ENCODE data around the gene LCLAT1. TPM values are rescaled to one million over a fixed set of nuclear protein-coding genes. Genes with fewer than 3 reads are reported as not detected.

LCLAT1 gene
- total RNA-seq, 1 experiment from 2014 or later, result 36.0 TPM

GRCh38 chr2:30405260-30405605 lies 41.8 kb upstream of the LCLAT1 start:
- H3K27me3 ChIP-seq (ENCODE audit: control insufficient read depth, insufficient read depth, low read length), result peaks cover 2% of the 10 kb centered on the region
- H3K9me3 ChIP-seq (ENCODE audit: control insufficient read depth, insufficient read depth, low read depth, low read length), result no peaks in the 10 kb centered on the region
- BruUV-seq (replicated peaks), result no TSS peak
- no peak for TF ChIP-seq CTCF (IDR thresholded peaks at IDR 0.05)
- no peak for TF ChIP-seq TCF7L2 (IDR thresholded peaks at IDR 0.05; ENCODE audit: low read depth, low read length)
- TF ChIP-seq SIN3A (IDR thresholded peaks at IDR 0.05; ENCODE audit: borderline replicate concordance, insufficient read depth, low read depth, low read length), result no peak
- TF ChIP-seq POLR2AphosphoS5 (IDR thresholded peaks at IDR 0.05; ENCODE audit: low read depth, low read length), result no peak
- TF ChIP-seq, protein P1, sequence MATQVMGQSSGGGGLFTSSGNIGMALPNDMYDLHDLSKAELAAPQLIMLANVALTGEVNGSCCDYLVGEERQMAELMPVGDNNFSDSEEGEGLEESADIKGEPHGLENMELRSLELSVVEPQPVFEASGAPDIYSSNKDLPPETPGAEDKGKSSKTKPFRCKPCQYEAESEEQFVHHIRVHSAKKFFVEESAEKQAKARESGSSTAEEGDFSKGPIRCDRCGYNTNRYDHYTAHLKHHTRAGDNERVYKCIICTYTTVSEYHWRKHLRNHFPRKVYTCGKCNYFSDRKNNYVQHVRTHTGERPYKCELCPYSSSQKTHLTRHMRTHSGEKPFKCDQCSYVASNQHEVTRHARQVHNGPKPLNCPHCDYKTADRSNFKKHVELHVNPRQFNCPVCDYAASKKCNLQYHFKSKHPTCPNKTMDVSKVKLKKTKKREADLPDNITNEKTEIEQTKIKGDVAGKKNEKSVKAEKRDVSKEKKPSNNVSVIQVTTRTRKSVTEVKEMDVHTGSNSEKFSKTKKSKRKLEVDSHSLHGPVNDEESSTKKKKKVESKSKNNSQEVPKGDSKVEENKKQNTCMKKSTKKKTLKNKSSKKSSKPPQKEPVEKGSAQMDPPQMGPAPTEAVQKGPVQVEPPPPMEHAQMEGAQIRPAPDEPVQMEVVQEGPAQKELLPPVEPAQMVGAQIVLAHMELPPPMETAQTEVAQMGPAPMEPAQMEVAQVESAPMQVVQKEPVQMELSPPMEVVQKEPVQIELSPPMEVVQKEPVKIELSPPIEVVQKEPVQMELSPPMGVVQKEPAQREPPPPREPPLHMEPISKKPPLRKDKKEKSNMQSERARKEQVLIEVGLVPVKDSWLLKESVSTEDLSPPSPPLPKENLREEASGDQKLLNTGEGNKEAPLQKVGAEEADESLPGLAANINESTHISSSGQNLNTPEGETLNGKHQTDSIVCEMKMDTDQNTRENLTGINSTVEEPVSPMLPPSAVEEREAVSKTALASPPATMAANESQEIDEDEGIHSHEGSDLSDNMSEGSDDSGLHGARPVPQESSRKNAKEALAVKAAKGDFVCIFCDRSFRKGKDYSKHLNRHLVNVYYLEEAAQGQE (IDR thresholded peaks at IDR 0.05; ENCODE audit: insufficient read depth in 1 of 2, low read depth in 2 of 2, low read length in 1 of 2), result no peak
- in situ Hi-C loops (cut with HindIII; ENCODE audit: low pct_unique_long_range_greater_than_20kb, low sequenced_read_pairs), result no loop called here
- H3K4me1 ChIP-seq (ENCODE audit: control insufficient read depth, insufficient read depth, low read length), result no peaks in the 10 kb centered on the region
- intact Hi-C loops (cut with micrococcal nuclease; ENCODE audit: unreplicated experiment), result no loop called here
- ChIA-PET CTCF (no interaction called here), POLR2A (no interaction called here)
- no peak overlapping the region for H3K27ac ChIP-seq (ENCODE audit: low read length)
- no peaks in the 10 kb centered on the region for H3K36me3 ChIP-seq (ENCODE audit: control insufficient read depth, insufficient read depth, low read length)
- ATAC-seq (no peak), DNase-seq (ENCODE audit: low read depth, low spot score) (no peak)
- H3K4me3 ChIP-seq (ENCODE audit: low read depth in 2 of 2, low read length in 2 of 2), result no peak overlapping the region

DNA sequence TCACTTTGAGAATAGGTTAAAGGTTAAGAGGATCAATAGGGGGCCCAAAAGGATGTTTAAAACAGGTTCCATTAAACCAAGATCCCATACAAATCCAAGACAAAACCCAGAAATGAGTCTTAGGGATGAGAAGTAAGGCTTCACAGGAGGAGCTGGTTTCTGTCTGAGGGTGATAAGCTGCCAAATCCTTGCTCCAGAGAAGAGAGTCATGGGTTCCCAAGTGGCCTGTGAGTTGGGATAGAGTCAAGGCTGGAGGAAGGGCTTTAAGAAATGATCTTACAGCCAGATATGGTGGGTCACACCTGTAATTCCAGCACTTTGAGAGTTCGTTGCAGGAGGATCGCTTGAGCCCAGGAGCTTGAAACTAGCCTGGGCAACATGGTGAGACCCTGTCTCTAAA lies 40.2 kb upstream of the LCLAT1 start:
- peaks cover 2% of the 10 kb centered on the region for H3K27me3 ChIP-seq (ENCODE audit: control insufficient read depth, insufficient read depth, low read length)
- ChIA-PET CTCF (no interaction called here), POLR2A (no interaction called here)
- in situ Hi-C loops (cut with HindIII; ENCODE audit: low pct_unique_long_range_greater_than_20kb, low sequenced_read_pairs) (no loop called here), intact Hi-C loops (cut with micrococcal nuclease; ENCODE audit: unreplicated experiment) (no loop called here)
- H3K4me1 ChIP-seq (ENCODE audit: control insufficient read depth, insufficient read depth, low read length), result no peaks in the 10 kb centered on the region
- no peaks in the 10 kb centered on the region for H3K36me3 ChIP-seq (ENCODE audit: control insufficient read depth, insufficient read depth, low read length)
- H3K27ac ChIP-seq (ENCODE audit: low read length), result no peak overlapping the region
- no peak overlapping the region for H3K4me3 ChIP-seq (ENCODE audit: low read depth in 2 of 2, low read length in 2 of 2)
- BruUV-seq (replicated peaks), result no TSS peak
- TF ChIP-seq, protein P1 (IDR thresholded peaks at IDR 0.05; ENCODE audit: insufficient read depth in 1 of 2, low read depth in 2 of 2, low read length in 1 of 2), result no peak
- TF ChIP-seq TCF7L2 (IDR thresholded peaks at IDR 0.05; ENCODE audit: low read depth, low read length) (no peak), CTCF (IDR thresholded peaks at IDR 0.05) (no peak), SIN3A (IDR thresholded peaks at IDR 0.05; ENCODE audit: borderline replicate concordance, insufficient read depth, low read depth, low read length) (no peak), POLR2AphosphoS5 (IDR thresholded peaks at IDR 0.05; ENCODE audit: low read depth, low read length) (no peak)
- H3K9me3 ChIP-seq (ENCODE audit: control insufficient read depth, insufficient read depth, low read depth, low read length), result no peaks in the 10 kb centered on the region
- ATAC-seq (no peak), DNase-seq (ENCODE audit: low read depth, low spot score) (no peak)
